ENCODE measurements around the gene RIBC2. TPM values are rescaled to one million over a fixed set of nuclear protein-coding genes. Genes with fewer than 3 reads are reported as not detected.

Gene RIBC2
- polyA plus RNA-seq, 1 donor (not counting 4 experiments of a cell fraction or from before 2014, with no cell fraction given): 0.12 TPM

GRCh38 chr22:45421349-45422055, 8.0 kb downstream of the RIBC2 start:
- H3K9ac ChIP-seq (ENCODE audit: control insufficient read depth, extremely low read depth, insufficient read depth, low read length): no peak overlapping the region
- H4K20me1 ChIP-seq (ENCODE audit: control insufficient read depth, extremely low read depth, insufficient read depth, low read length): no peaks in the 10 kb centered on the region
- no peaks in the 10 kb centered on the region for H3K27me3 ChIP-seq (ENCODE audit: control insufficient read depth, extremely low read depth, insufficient read depth, low read length)
- H3K4me1 ChIP-seq (ENCODE audit: control insufficient read depth, extremely low read depth, insufficient read depth, low read length): no peaks in the 10 kb centered on the region
- no peak for FAIRE-seq
- H3K36me3 ChIP-seq (ENCODE audit: control insufficient read depth in 2 of 2, extremely low read depth in 1 of 2, insufficient read depth in 2 of 2, low read length in 2 of 2): no peaks in the 10 kb centered on the region
- H2AFZ ChIP-seq (ENCODE audit: control insufficient read depth, low read length): no peak overlapping the region
- DNase-seq (ENCODE audit: low read depth, low spot score): no peak
- no peak overlapping the region for H3K4me2 ChIP-seq (ENCODE audit: control insufficient read depth, extremely low read depth, insufficient read depth, low read depth, low read length)
- H3K79me2 ChIP-seq (ENCODE audit: control insufficient read depth, insufficient read depth, low read length): no peaks in the 10 kb centered on the region
- TF ChIP-seq EZH2 (IDR thresholded peaks at IDR 0.05; ENCODE audit: low read length) (no peak), CTCF (optimal IDR thresholded peaks at IDR 0.05 in 1 of 3, IDR thresholded peaks at IDR 0.05 in 1 of 3, conservative IDR thresholded peaks at IDR 0.05 in 1 of 3; ENCODE audit: extremely low read depth in 1 of 3, insufficient read depth in 2 of 3, low read length in 3 of 3) (no peak)
- no peaks in the 10 kb centered on the region for H3K9me1 ChIP-seq (ENCODE audit: control insufficient read depth, extremely low read depth, insufficient read depth, low read length)
- no peak overlapping the region for H3K4me3 ChIP-seq (ENCODE audit: control insufficient read depth in 2 of 3, extremely low read depth in 1 of 3, insufficient read depth in 2 of 3, low read depth in 1 of 3, low read length in 3 of 3)
- no peaks in the 10 kb centered on the region for H3K9me3 ChIP-seq (ENCODE audit: control insufficient read depth, low read depth, low read length)
- dilution Hi-C loops (cut with MboI; ENCODE audit: extremely low pct_ligation_motif_present, low sequenced_read_pairs): no loop called here
- H3K27ac ChIP-seq (ENCODE audit: control insufficient read depth, insufficient read depth, low read length): no peak overlapping the region

GRCh38 chr22:45422237-45422983, 8.9 kb downstream of the RIBC2 start:
- no peak for FAIRE-seq
- dilution Hi-C loops (cut with MboI; ENCODE audit: extremely low pct_ligation_motif_present, low sequenced_read_pairs): no loop called here
- no peaks in the 10 kb centered on the region for H3K27me3 ChIP-seq (ENCODE audit: control insufficient read depth, extremely low read depth, insufficient read depth, low read length)

More at GRCh38 chr22:45422237-45422983, 8.9 kb downstream of the RIBC2 start:
- H3K79me2 ChIP-seq (ENCODE audit: control insufficient read depth, insufficient read depth, low read length): no peaks in the 10 kb centered on the region
- no peak overlapping the region for H3K4me3 ChIP-seq (ENCODE audit: control insufficient read depth in 2 of 3, extremely low read depth in 1 of 3, insufficient read depth in 2 of 3, low read depth in 1 of 3, low read length in 3 of 3)
- no peak for DNase-seq (ENCODE audit: low read depth, low spot score)
- H3K9me1 ChIP-seq (ENCODE audit: control insufficient read depth, extremely low read depth, insufficient read depth, low read length): no peaks in the 10 kb centered on the region
- no peaks in the 10 kb centered on the region for H4K20me1 ChIP-seq (ENCODE audit: control insufficient read depth, extremely low read depth, insufficient read depth, low read length)
- H3K36me3 ChIP-seq (ENCODE audit: control insufficient read depth in 2 of 2, extremely low read depth in 1 of 2, insufficient read depth in 2 of 2, low read length in 2 of 2): no peaks in the 10 kb centered on the region
- H3K9ac ChIP-seq (ENCODE audit: control insufficient read depth, extremely low read depth, insufficient read depth, low read length): no peak overlapping the region
- H3K4me2 ChIP-seq (ENCODE audit: control insufficient read depth, extremely low read depth, insufficient read depth, low read depth, low read length): no peak overlapping the region
- H3K4me1 ChIP-seq (ENCODE audit: control insufficient read depth, extremely low read depth, insufficient read depth, low read length): no peaks in the 10 kb centered on the region
- H3K9me3 ChIP-seq (ENCODE audit: control insufficient read depth, low read depth, low read length): no peaks in the 10 kb centered on the region
- H2AFZ ChIP-seq (ENCODE audit: control insufficient read depth, low read length): no peak overlapping the region
- no peak overlapping the region for H3K27ac ChIP-seq (ENCODE audit: control insufficient read depth, insufficient read depth, low read length)
- TF ChIP-seq CTCF (optimal IDR thresholded peaks at IDR 0.05 in 1 of 3, IDR thresholded peaks at IDR 0.05 in 1 of 3, conservative IDR thresholded peaks at IDR 0.05 in 1 of 3; ENCODE audit: extremely low read depth in 1 of 3, insufficient read depth in 2 of 3, low read length in 3 of 3): no peak
- TF ChIP-seq EZH2 (IDR thresholded peaks at IDR 0.05; ENCODE audit: low read length): no peak

All from keratinocyte (primary cell).